H9 (cell line): ENCODE measurements around the gene SEPHS1. TPM values are rescaled to one million over a fixed set of nuclear protein-coding genes. Genes with fewer than 3 reads are reported as not detected.

ENCODE experiments used
- DNase-seq: peaks from one replicate; pipeline ENCODE4 v3.0.0-alpha.2; 2017
- H2AFZ ChIP-seq: one replicate; pipeline ENCODE4 v1.6.1; 2013; ENCODE audit warnings: mild to moderate bottlenecking, low read length, control low read depth, moderate library complexity
- H2AK5ac ChIP-seq: 2 replicates; pipeline ENCODE4 v1.6.1; 2013; ENCODE audit warnings: low read length, control low read depth, mixed read lengths; ENCODE audit not compliant: insufficient read length
- H2BK120ac ChIP-seq: one replicate; pipeline ENCODE4 v1.6.1; 2013; ENCODE audit warnings: low read depth, mild to moderate bottlenecking, low read length, control low read depth, inconsistent platforms; ENCODE audit not compliant: poor library complexity, severe bottlenecking
- H2BK12ac ChIP-seq: 2 replicates; pipeline ENCODE4 v1.6.1; 2013; ENCODE audit warnings: low read length, control low read depth, mixed read lengths, low read depth; ENCODE audit not compliant: insufficient read length
- H2BK15ac ChIP-seq: 2 replicates; pipeline ENCODE4 v1.6.1; 2013; ENCODE audit warnings: low read depth, low read length, control low read depth
- H2BK20ac ChIP-seq: one replicate; pipeline ENCODE4 v1.6.1; 2013; ENCODE audit warnings: low read depth, mild to moderate bottlenecking, low read length, control low read depth, inconsistent platforms; ENCODE audit not compliant: poor library complexity, severe bottlenecking
- H2BK5ac ChIP-seq: 2 replicates; pipeline ENCODE4 v1.6.1; 2013; ENCODE audit warnings: low read length, control low read depth, mixed read lengths; ENCODE audit not compliant: insufficient read length
- H3K14ac ChIP-seq: 2 replicates; pipeline ENCODE4 v1.6.1; 2013; ENCODE audit warnings: low read length, control low read depth; ENCODE audit not compliant: insufficient read depth
- H3K18ac ChIP-seq: 2 replicates; pipeline ENCODE4 v1.6.1; 2013; ENCODE audit warnings: low read depth, mild to moderate bottlenecking, mixed read lengths, low read length, control low read depth; ENCODE audit not compliant: insufficient read length
- H3K23ac ChIP-seq: 2 replicates; pipeline ENCODE4 v1.6.1; 2013; ENCODE audit warnings: low read length, control low read depth, mixed read lengths, low read depth; ENCODE audit not compliant: insufficient read length
- H3K23me2 ChIP-seq: 2 replicates; pipeline ENCODE4 v1.6.1; 2013; ENCODE audit warnings: low read depth, mild to moderate bottlenecking, mixed read lengths, low read length, control low read depth; ENCODE audit not compliant: insufficient read length, poor library complexity, severe bottlenecking
- H3K27ac ChIP-seq: 2 replicates; pipeline ENCODE4 v1.5.1; 2013; ENCODE audit warnings: low read length, control low read depth, mixed read lengths, low read depth; ENCODE audit not compliant: insufficient read length
- H3K27me3 ChIP-seq: 2 replicates; pipeline ENCODE4 v1.6.1; 2013; ENCODE audit warnings: low read length, control low read depth, inconsistent platforms; ENCODE audit not compliant: insufficient read depth
- H3K4ac ChIP-seq: 2 replicates; pipeline ENCODE4 v1.6.1; 2013; ENCODE audit warnings: low read depth, mild to moderate bottlenecking, control low read depth, inconsistent platforms, low read length, moderate library complexity
- H3K4me1 ChIP-seq: 2 replicates; pipeline ENCODE4 v1.6.1; 2013; ENCODE audit warnings: low read length, control low read depth, inconsistent platforms; ENCODE audit not compliant: insufficient read depth
- H3K4me2 ChIP-seq: 2 replicates; pipeline ENCODE4 v1.6.1; 2013; ENCODE audit warnings: low read length, control low read depth, mixed read lengths; ENCODE audit not compliant: insufficient read length, insufficient read depth
- H3K56ac ChIP-seq: 2 replicates; pipeline ENCODE4 v1.6.1; 2013; ENCODE audit warnings: low read depth, mild to moderate bottlenecking, mixed read lengths, low read length, control low read depth; ENCODE audit not compliant: insufficient read length
- H3K79me1 ChIP-seq: 2 replicates; pipeline ENCODE4 v1.6.1; 2013; ENCODE audit warnings: low read depth, mild to moderate bottlenecking, moderate library complexity, low read length, control low read depth, inconsistent platforms; ENCODE audit not compliant: insufficient read depth, poor library complexity, severe bottlenecking
- H3K79me2 ChIP-seq: 2 replicates; pipeline ENCODE4 v1.6.1; 2013; ENCODE audit warnings: low read length, control low read depth, inconsistent platforms; ENCODE audit not compliant: insufficient read depth
- H3K9ac ChIP-seq: 2 replicates; pipeline ENCODE4 v1.6.1; 2013; ENCODE audit warnings: low read length, control low read depth, mixed read lengths; ENCODE audit not compliant: insufficient read length; ENCODE audit errors: extremely low read depth
- H3K9me3 ChIP-seq: one replicate; pipeline ENCODE4 v1.6.1; 2013; ENCODE audit warnings: low read depth, low read length, inconsistent platforms; ENCODE audit not compliant: control insufficient read depth
- H3T11ph ChIP-seq: one replicate; pipeline ENCODE4 v1.6.1; 2013; ENCODE audit warnings: mild to moderate bottlenecking, low read length, control low read depth, inconsistent platforms
- H4K20me1 ChIP-seq: one replicate; pipeline ENCODE4 v1.6.1; 2013; ENCODE audit not compliant: control insufficient read depth, insufficient read length, insufficient read depth
- H4K5ac ChIP-seq: 2 replicates; pipeline ENCODE4 v1.6.1; 2013; ENCODE audit warnings: low read depth, mild to moderate bottlenecking, mixed read lengths, low read length, control low read depth; ENCODE audit not compliant: insufficient read length
- H4K8ac ChIP-seq: replicated peaks from 2 replicates; pipeline ENCODE4 v1.6.1; 2013; ENCODE audit warnings: low read length, control low read depth, mixed read lengths, low read depth; ENCODE audit not compliant: insufficient read length
- H4K91ac ChIP-seq: 2 replicates; pipeline ENCODE4 v1.6.1; 2013; ENCODE audit warnings: low read depth, mild to moderate bottlenecking, moderate library complexity, mixed read lengths, low read length, control low read depth; ENCODE audit not compliant: insufficient read length
- H3K27ac Mint-ChIP-seq, 3 experiments: 2 replicates in 2 of 3; 3 replicates in 1 of 3; pipeline ENCODE4 v1.8.0; 2020 to 2021; ENCODE audit warnings: mixed read lengths in 3 of 3, mild to moderate bottlenecking in 1 of 3, moderate library complexity in 1 of 3
- H3K27me3 Mint-ChIP-seq: 2 replicates; pipeline ENCODE4 v1.8.0; 2021; ENCODE audit warnings: low read depth, mild to moderate bottlenecking, moderate library complexity, mixed read lengths
- H3K36me3 Mint-ChIP-seq, 3 experiments: 2 replicates in 2 of 3; 3 replicates in 1 of 3; pipeline ENCODE4 v1.8.0; 2020 to 2021; ENCODE audit warnings: low read depth in 3 of 3, mixed read lengths in 3 of 3; ENCODE audit not compliant: insufficient read depth in 1 of 3
- H3K4me1 Mint-ChIP-seq, 2 experiments: 2 replicates each; pipeline ENCODE4 v1.8.0; 2020; ENCODE audit warnings: mixed read lengths in 2 of 2
- H3K4me3 Mint-ChIP-seq, 2 experiments: 2 replicates in 1 of 2; 3 replicates in 1 of 2; pipeline ENCODE4 v1.8.0; 2020 to 2021; ENCODE audit warnings: mild to moderate bottlenecking in 2 of 2, mixed read lengths in 2 of 2, moderate library complexity in 1 of 2
- H3K9me3 Mint-ChIP-seq, 2 experiments: 2 replicates in 1 of 2; 3 replicates in 1 of 2; pipeline ENCODE4 v1.8.0; 2020; ENCODE audit warnings: mild to moderate bottlenecking in 2 of 2, mixed read lengths in 2 of 2, moderate library complexity in 1 of 2
- WGBS: extraction: QIAGEN DNeasy Blood & Tissue Kit; methylation state at CpG from one replicate; pipeline ENCODE4 v1.1.7; 2013; ENCODE audit warnings: missing lambda C conversion rate, low lambda C conversion rate, mixed read lengths; ENCODE audit not compliant: insufficient read length; ENCODE audit errors: extremely low coverage; 5-methylcytosine and 5-hydroxymethylcytosine counted together
- total RNA-seq: library from RNA; stranded (reverse); gene quantifications from 2 replicates; pipeline ENCODE4 v1.2.1, GENCODE V29; 2021
- TF ChIP-seq, protein P1 (sequence below): fragments of 200-600 bp; sonication (generic); conservative IDR thresholded peaks from 3 replicates; pipeline ENCODE4 v1.8.0; 2021; ENCODE audit warnings: antibody characterized with exemption, mild to moderate bottlenecking

The SEPHS1 gene
- total RNA-seq, 1 experiment from 2014 or later = 366 TPM

GRCh38 chr10:13376746-13377145 lies 28.7 kb upstream of the SEPHS1 start:
- H3K9me3 ChIP-seq = no peaks in the 10 kb centered on the region
- H2BK20ac ChIP-seq = no peak overlapping the region
- no peak overlapping the region for H2BK12ac ChIP-seq
- H3K18ac ChIP-seq = no peak overlapping the region
- H4K5ac ChIP-seq = no peak overlapping the region
- no peak overlapping the region for H3K4me2 ChIP-seq
- peaks cover 0 to 3% of the 10 kb centered on the region in 2 experiments; a peak in 2 of 5 replicates for H3K9me3 Mint-ChIP-seq
- no peak overlapping the region for H3K4ac ChIP-seq
- H3K79me2 ChIP-seq = no peaks in the 10 kb centered on the region
- no peak overlapping the region for H2AK5ac ChIP-seq
- no peaks in the 10 kb centered on the region for H3K23me2 ChIP-seq
- H4K91ac ChIP-seq = no peak overlapping the region
- DNase-seq = no peak
- H2BK5ac ChIP-seq = no peak overlapping the region
- no peak overlapping the region for H3T11ph ChIP-seq
- H2AFZ ChIP-seq = no peak overlapping the region
- TF ChIP-seq, protein P1, sequence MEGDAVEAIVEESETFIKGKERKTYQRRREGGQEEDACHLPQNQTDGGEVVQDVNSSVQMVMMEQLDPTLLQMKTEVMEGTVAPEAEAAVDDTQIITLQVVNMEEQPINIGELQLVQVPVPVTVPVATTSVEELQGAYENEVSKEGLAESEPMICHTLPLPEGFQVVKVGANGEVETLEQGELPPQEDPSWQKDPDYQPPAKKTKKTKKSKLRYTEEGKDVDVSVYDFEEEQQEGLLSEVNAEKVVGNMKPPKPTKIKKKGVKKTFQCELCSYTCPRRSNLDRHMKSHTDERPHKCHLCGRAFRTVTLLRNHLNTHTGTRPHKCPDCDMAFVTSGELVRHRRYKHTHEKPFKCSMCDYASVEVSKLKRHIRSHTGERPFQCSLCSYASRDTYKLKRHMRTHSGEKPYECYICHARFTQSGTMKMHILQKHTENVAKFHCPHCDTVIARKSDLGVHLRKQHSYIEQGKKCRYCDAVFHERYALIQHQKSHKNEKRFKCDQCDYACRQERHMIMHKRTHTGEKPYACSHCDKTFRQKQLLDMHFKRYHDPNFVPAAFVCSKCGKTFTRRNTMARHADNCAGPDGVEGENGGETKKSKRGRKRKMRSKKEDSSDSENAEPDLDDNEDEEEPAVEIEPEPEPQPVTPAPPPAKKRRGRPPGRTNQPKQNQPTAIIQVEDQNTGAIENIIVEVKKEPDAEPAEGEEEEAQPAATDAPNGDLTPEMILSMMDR = no peak
- H3K27me3 ChIP-seq = no peaks in the 10 kb centered on the region
- no peak overlapping the region for H3K27ac ChIP-seq
- no peaks in the 10 kb centered on the region for H4K20me1 ChIP-seq
- H3K27ac Mint-ChIP-seq = peak overlapping the region in 1 of 3 experiments; percentile 26; a peak in 2 of 7 replicates
- no peak overlapping the region for H2BK120ac ChIP-seq
- H3K27me3 Mint-ChIP-seq = peaks cover 10% of the 10 kb centered on the region
- no peaks in the 10 kb centered on the region for H3K4me1 ChIP-seq
- H3K36me3 Mint-ChIP-seq = no peaks in the 10 kb centered on the region
- H3K4me1 Mint-ChIP-seq = peaks cover 6% of the 10 kb centered on the region in 2 experiments; a peak in 3 of 4 replicates
- no peak overlapping the region for H3K14ac ChIP-seq
- WGBS = no CpG with 5 or more reads among the region's 6 CpGs
- no peak overlapping the region for H3K4me3 Mint-ChIP-seq
- H3K56ac ChIP-seq = no peak overlapping the region
- H3K79me1 ChIP-seq = no peaks in the 10 kb centered on the region
- no peak overlapping the region for H3K23ac ChIP-seq
- no peak overlapping the region for H3K9ac ChIP-seq
- H4K8ac ChIP-seq = no peak overlapping the region
- no peak overlapping the region for H2BK15ac ChIP-seq
